ENCODE results near the gene ENPP1. TPM values are rescaled to one million over a fixed set of nuclear protein-coding genes. Genes with fewer than 3 reads are reported as not detected.
A peak's percentile ranks its signal among the peaks of the same experiment; 100 is the strongest.

The ENPP1 gene
- total and polyA plus RNA-seq, 2 donors (not counting 1 experiment from before 2014, with no cell fraction given): 48.6 to 85.4 TPM

GRCh38 chr6:131937703-131938631 lies 130.1 kb downstream of the ENPP1 start:
- no peak overlapping the region for H3K9ac ChIP-seq (ENCODE audit: insufficient read depth, low read length)
- H3K79me2 ChIP-seq (ENCODE audit: control insufficient read depth, insufficient read depth, low read length): no peaks in the 10 kb centered on the region
- no peak for TF ChIP-seq CTCF (conservative IDR thresholded peaks at IDR 0.05 in 1 of 2, IDR thresholded peaks at IDR 0.05 in 1 of 2; ENCODE audit: low read depth in 1 of 2, low read length in 2 of 2)
- TF ChIP-seq EZH2 (IDR thresholded peaks at IDR 0.05; ENCODE audit: low read length, missing control alignments): no peak
- H3K9me3 ChIP-seq (ENCODE audit: control insufficient read depth, insufficient read depth, low read depth, low read length): no peaks in the 10 kb centered on the region
- peak overlapping the region; percentile 35 for H3K27ac ChIP-seq (ENCODE audit: insufficient read depth, low read length)
- peak overlapping the region; percentile 27 for H3K4me2 ChIP-seq (ENCODE audit: extremely low read depth, insufficient read depth, low read length)
- H3K4me1 ChIP-seq (ENCODE audit: control insufficient read depth, extremely low read depth, insufficient read depth, low read length): peaks cover 7% of the 10 kb centered on the region
- H3K36me3 ChIP-seq (ENCODE audit: control insufficient read depth, insufficient read depth, low read length): no peaks in the 10 kb centered on the region
- peak; percentile 63 to 93 for DNase-seq (ENCODE audit: low read depth in 2 of 2)
- no peaks in the 10 kb centered on the region for H4K20me1 ChIP-seq (ENCODE audit: control insufficient read depth, extremely low read depth, insufficient read depth, low read length)
- no peak overlapping the region for H2AFZ ChIP-seq (ENCODE audit: low read length)
- no peaks in the 10 kb centered on the region for H3K27me3 ChIP-seq (ENCODE audit: control insufficient read depth, insufficient read depth, low read length)
- no peak overlapping the region for H3K4me3 ChIP-seq (replicated peaks in 1 of 4; ENCODE audit: control extremely low read depth in 1 of 4, insufficient read depth in 1 of 4, low read depth in 3 of 4, low read length in 4 of 4)

Other genes starting within 250 kb of the ENPP1 start
- not detected in 2 replicates for gene ARG1, start 234.8 kb upstream of the ENPP1 start, total RNA-seq
- gene ARG1, start 234.8 kb upstream of the ENPP1 start, polyA plus RNA-seq: not detected in 2 replicates
- gene MED23, start 179.8 kb upstream of the ENPP1 start, total RNA-seq: 24.7 and 27.4 TPM in 2 replicates
- 21.7 and 25.1 TPM in 2 replicates for gene MED23, start 179.8 kb upstream of the ENPP1 start, polyA plus RNA-seq
- 0.17 and 0.26 TPM in 2 replicates for gene ENPP3, start 170.7 kb upstream of the ENPP1 start, total RNA-seq
- gene ENPP3, start 170.7 kb upstream of the ENPP1 start, polyA plus RNA-seq: 0.02 and 0.06 TPM in 2 replicates
- gene OR2A4, start 106.6 kb upstream of the ENPP1 start, total RNA-seq: not detected in 2 replicates
- gene OR2A4, start 106.6 kb upstream of the ENPP1 start, polyA plus RNA-seq: 0.08 TPM in 1 of 2 replicates, not detected in the other
- gene CTAGE9, start 97.0 kb upstream of the ENPP1 start, total RNA-seq: not detected in 2 replicates
- gene CTAGE9, start 97.0 kb upstream of the ENPP1 start, polyA plus RNA-seq: not detected in 2 replicates
- 20.5 and 22.8 TPM in 2 replicates for gene CCN2, start 143.4 kb downstream of the ENPP1 start, total RNA-seq
- gene CCN2, start 143.4 kb downstream of the ENPP1 start, polyA plus RNA-seq: 216 and 347 TPM in 2 replicates